ENCODE data around the gene C1QTNF8.

C1QTNF8 gene

DNA sequence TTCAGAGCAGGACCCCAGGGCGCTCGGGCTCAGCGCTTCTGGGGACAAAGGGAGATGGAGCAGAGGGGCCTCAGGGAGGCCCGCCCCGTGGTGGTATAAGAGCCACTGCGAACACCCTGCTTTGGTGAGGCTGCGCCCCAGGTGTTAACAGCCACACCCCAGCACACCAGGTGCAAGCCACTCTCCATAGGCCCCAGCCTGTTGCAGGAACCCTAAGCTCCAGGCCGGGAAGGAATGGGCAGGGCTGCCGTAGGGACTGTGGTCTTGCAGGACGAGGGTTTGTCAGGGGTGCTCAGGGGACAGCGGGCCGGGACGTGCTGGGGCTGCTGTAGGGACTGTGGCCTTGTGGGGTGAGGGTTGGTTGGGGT, 40.5 kb downstream of the C1QTNF8 start:
- DNase-seq, result no peak

- DNase-seq, result peak; percentile 49
Measured at GRCh38 chr16:1054660-1055556, 41.1 kb downstream of the C1QTNF8 start.

DNA sequence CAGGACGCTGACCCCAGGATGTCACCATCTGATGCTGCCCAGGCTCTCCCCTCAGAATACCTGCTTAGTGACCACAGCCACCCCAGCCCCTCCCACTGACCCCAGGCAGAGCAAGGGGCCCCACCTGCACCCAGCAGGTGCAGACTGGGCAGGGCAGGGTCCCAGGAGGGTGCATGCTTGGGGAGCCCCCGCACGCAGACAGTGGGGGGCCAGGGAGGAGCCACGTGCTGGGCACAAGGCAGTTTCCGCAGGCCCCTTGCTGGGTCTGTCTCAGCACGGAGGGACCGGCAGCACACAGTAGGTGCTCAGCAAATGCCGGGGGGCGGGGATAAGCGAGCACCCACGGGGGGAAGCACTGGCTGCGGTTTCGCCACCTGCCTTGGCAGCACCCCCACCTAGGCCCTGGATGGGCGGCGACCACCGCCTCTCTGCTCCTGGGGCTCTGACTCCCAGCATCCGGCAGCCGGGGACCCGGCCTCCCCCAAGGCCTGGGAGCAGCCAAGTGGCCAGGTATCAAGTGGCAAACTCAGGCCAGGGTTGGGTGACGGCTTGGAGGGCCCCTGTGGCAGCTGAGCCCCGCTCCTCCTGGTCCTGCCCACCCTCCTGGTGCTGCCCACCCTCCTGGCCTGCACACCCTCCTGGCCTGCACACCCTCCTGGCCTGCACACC, 42.2 kb downstream of the C1QTNF8 start:
- DNase-seq, result no peak

DNA sequence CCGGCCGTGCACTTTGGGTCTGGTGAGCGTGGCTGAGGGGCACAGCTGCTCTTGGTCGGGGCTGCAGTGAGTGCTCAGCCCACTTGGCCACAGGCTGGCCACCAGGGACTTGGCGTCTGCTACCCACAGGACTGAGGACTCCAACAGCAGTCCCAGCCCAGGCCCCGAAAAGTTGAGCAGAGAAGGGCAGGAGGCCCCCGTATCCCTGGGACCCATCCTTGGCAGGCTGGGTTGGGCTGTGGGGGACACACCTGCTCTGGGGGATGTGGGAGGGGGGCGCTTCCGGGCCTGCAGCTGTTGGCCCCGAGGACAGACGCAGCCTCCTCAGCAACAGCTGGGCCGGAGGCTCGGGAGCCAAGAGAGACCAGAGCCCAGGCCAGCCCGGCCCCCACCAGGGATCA, 42.9 kb downstream of the C1QTNF8 start:
- no peak for DNase-seq

GRCh38 chr16:1052721-1053120, 43.3 kb downstream of the C1QTNF8 start:
- DNase-seq, result no peak

GRCh38 chr16:1051446-1051845, 44.6 kb downstream of the C1QTNF8 start:
- no peak for DNase-seq

DNA sequence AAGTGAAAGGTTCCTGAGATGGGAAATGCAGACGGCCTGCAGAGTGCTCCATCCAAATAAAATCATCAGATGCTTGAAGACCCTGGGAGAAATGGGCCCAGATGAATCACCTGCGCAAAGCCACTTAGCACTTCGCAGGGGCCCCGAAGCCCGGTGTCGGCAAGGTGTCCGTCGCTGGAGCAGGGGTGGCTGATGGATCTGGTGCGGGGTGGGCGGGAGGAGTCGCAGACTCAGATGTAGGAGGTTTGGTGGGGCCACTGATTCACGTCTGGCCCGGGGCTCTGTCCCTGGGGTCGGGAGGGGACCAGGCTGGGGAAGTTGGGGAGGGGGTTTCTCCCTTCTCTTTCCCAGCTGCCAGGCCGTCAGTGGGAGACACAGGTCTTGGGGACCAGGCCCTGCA, 45.1 kb downstream of the C1QTNF8 start:
- DNase-seq, result no peak

GRCh38 chr16:1050516-1050915, 45.5 kb downstream of the C1QTNF8 start:
- DNase-seq, result no peak

- DNase-seq, result no peak
Measured at GRCh38 chr16:1049976-1050247, 46.1 kb downstream of the C1QTNF8 start.

DNA sequence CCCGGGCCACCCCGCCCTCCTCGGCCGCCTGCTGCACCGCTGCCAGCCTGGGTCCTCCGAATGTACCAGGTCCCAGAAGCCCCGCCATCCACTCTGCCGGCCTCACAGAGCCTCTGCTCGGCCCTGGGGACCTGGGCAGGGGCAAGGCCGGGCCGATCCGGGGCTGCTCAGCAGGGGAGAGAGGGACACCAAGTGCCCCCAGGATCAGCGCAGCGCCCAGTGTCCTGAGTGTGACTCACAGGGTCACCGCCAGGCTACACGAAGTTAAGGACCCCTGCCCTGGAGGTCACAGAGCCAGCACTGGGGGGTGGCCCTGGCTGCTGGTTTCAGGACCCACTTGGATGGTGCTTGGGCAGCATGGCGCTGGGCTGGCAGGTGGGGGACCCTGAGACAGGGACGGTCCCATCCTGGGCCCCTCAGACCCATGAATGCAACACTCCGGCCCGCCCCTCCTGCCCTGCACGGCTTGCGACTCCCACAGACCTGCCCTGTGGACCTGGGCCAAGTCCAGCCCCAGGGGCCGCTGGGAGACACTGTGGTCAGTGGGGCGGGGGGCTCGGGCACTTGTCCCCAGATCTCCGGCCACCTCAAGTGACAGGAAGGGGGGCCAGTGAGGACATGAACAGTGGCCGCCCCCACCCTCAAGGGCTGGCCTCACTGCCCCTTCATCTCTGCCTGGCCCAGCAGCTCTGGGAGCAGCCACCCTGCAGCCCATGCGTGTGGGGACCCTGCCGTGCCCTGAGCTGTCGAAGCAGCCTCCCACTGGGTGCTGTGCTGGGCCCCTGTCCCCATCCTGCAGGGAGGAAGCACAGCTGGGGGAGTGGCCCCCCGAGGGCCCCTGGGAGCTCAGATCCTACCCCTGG, 46.7 kb downstream of the C1QTNF8 start:
- no peak for DNase-seq

GRCh38 chr16:1048442-1049112, 47.5 kb downstream of the C1QTNF8 start:
- DNase-seq, result peak; percentile 22

DNA sequence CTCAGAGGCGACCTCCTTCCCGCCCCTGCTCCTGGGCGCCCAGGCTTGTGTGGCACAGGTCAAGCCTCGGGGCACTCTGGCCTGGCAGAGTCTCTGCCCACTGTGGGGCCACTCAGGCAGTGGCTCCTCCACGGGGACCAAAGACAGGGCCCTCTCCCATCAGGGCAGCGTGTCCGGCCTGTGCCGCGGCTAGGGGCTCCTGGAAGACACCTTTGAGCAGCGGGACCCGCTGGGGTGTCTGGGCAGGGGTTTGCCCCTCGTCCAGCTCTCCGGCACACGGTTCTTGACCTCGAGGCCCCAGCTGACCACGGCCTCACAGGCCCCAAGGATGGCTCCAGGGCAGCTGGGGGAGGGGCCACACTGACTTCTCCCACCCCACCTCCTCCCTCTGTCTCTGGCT, 48.2 kb downstream of the C1QTNF8 start:
- DNase-seq, result no peak

GRCh38 chr16:1047123-1047522, 48.9 kb downstream of the C1QTNF8 start:
- no peak for DNase-seq

- DNase-seq, result no peak
Measured at GRCh38 chr16:1045993-1046911, 49.8 kb downstream of the C1QTNF8 start.

DNA sequence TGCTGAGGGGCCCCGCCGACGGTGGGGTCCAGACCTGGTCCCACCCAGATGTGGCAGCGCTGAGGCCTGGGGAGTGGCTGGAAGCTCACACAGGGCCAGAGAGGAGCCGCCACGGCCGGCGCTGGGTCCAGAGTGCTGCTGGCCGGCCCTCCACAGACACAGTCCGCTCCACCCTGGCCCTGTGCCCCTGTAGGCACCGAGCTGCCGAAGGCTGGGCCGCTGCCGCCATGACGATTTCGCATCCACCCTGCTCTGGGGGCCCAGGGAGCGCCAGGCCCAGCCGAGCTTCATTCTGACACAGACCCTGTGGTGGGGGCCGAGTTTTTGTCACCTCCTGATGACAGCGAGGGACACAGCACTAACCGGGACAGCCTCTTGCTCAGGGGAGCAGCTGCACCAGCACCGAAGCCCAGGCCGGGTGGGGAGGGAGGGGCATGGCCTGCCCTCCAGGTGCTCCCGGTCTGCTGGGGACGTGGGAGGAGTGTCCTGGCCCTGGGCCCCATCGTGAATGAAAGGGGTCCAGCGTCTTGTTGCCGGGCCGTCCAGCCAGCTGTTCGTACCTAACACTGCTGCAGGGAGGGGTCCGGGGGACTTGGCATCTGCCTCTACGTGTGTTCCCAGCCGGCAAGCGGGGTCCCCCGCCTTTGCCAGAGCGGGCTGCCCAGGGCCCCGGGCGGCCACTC, 50.6 kb downstream of the C1QTNF8 start:
- DNase-seq, result no peak

GRCh38 chr16:1044460-1045309, 51.4 kb downstream of the C1QTNF8 start:
- no peak for DNase-seq

DNA sequence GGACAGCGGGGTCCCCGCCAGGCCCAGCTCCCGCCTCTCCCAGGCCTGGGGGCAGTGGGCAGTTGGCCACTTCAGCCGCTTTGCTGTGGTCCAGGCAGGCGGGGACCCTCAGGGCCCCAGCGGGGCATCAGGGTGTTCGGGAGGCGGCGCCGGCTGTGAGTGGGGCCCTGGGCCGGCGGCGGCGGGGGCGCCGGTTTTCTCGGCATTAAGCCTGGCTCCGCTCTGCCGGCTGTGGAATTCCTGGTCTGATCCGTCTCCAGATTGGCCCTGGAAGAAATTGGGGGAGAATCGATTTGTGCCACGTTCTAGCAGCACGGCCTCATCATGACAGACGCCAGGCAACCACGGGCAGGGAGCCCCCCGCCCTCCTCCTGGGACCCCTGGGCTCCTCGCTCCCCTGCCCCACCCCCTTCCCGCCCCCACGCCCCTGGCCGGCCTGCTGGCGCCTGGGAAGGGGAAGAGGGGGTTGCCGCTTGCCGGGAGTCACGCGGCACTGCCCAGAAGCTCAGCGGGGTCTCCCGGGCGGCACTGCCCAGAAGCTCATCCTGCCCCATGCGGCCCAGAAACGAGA, 52.1 kb downstream of the C1QTNF8 start:
- no peak for DNase-seq

DNA sequence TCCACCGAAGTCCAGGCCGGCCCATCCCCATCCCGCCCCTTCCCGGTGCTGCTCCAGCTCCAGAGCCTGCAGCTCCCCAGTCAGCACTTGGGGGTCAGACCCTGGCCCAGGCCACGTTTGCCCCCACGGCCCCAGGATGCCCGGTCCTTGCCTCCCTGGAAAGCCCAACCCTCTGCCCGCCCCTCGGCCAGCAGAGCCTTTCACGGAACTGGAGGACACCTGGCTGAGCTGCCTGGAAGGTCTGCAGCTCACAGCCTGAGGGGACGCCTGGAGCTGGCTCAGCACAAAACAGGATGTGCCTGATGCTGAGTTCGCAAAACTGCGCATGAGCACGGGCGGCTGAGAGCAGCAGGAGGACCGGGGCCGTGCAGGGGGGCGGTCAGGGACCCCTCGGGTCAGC, 53.2 kb downstream of the C1QTNF8 start:
- DNase-seq, result peak; percentile 40

DNA sequence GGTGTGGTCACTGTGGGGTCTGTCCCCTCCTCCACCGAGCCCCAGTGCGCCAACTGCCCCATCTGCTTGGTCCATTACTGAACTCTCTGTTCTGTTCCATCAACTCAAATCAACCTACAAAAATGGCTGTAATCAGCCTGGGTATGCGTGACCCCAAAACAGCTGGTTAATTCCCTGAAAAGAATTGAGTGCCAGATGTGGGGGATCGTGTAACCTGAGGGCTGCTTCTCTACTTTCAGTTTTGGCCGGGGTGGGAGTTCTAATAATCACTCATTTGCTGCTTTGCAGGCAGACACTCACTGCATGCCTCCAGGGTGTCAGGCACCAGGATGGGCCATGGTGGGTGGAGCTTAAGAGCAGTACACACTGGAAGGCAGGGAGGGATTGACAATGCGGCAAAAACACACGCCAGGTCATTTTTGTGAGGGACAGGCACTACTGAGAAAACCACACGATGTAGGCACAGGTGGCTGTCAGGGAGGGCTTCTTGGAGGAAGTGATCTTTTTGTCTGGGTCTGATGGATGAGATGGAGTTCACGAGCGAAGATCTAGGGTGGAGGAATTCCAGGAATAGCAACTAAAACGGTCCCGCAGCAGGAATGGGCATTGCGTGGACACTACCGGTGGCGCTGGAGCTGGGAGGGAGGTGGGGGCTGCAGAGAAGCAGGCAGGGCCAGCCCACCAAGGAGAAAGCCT, 53.8 kb downstream of the C1QTNF8 start:
- no peak for DNase-seq

Measured in COR-L47 (cell line).